GM21528 (cell line): ENCODE measurements around the gene EEF2KMT.
"Not testable (repeated sequence)": the region's sequence is repeated elsewhere in the genome, so short reads cannot be mapped to it uniquely, and the experiment has no call there.

ENCODE experiments used
- ATAC-seq: cut with Tn5 transposase; IDR thresholded peaks from one replicate; pipeline ENCODE4 v1.9.1; 2021; ENCODE audit warnings: mild to moderate bottlenecking, moderate library complexity; ENCODE audit not compliant: unreplicated experiment, low FRiP score

EEF2KMT gene, protein sequence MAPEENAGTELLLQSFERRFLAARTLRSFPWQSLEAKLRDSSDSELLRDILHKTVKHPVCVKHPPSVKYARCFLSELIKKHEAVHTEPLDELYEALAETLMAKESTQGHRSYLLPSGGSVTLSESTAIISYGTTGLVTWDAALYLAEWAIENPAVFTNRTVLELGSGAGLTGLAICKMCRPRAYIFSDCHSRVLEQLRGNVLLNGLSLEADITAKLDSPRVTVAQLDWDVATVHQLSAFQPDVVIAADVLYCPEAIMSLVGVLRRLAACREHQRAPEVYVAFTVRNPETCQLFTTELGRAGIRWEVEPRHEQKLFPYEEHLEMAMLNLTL

GRCh38 chr16:5097470-5098220, at the start of gene EEF2KMT:
Gene EEF2KMT (minus strand): TSS chr16:5097795. CDS start chr16:5097739, 56 bp downstream.
- ATAC-seq, result peak; percentile 100

DNA sequence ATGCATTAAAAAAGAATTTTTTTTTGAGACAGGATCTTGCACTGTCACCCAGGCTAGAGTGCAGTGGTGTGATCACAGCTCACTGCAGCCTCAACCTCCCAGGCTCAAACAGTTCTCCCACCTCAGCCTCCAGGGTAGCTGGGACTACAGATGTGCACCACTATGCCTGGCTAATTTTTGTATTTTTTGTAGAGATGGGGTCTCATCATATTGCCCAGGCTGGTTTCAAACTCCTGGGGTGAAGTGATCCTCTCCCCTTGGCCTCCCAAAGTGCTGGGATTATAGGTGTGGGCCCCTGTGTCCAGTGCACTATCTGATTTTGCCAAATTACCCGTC, 47.0 kb upstream of the EEF2KMT start:
- ATAC-seq, result not testable (repeated sequence)

- no peak for ATAC-seq
Observed at GRCh38 chr16:5143761-5144620, 46.4 kb upstream of the EEF2KMT start.

DNA sequence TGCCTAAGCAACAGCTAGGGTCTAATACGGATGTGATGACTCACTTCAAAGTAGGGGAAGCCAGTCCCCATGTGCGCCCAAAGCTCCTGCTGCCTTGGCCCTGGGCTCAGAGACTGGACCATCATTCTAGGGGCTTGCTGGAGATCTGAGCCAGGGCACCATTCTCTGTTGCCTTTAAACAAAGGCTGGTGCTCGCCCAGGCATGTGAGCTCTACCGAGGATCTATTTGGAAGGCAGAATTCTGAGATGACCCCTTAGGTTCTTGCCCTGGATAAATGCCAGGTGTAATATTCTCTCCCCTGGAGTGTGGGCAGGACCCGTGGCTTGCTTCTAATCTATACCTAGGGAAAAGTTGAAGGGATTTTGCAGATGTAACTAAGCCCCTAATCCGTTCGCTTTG, 42.6 kb upstream of the EEF2KMT start:
- not testable (repeated sequence) for ATAC-seq

DNA sequence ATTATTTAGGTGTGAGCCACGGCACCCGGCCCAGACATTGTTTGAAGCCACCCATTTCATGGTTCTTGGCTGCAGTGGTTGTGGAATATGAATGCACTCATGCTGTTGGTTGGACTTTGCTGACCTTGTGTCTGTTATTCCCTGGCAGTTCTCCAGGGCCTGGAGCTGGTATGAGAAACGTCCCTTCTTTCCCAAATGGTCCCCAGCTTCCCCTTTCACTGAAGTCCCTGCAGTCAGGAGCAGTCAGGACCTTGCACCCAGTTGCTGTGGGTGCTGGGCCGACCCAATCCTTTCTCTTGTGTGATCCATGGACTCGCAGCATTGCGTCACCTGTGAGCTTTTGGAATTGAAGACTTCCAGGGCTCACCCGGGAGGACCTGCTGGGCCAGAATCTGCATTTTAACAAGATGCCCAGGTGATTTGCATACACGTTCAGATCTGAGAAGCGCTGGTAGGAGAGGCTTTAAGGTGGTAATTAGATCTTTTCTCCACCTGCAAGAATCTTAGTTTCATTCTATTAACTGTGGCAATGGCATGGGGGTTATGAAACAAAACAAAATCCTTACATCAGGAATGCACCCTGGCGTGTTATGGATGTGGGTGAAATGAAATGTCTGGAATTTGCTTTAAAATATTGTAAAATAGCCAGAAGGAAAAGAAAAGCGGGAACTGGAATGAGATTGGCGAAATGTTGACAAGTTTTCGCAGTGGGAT, 37.3 kb upstream of the EEF2KMT start:
- not testable (repeated sequence) for ATAC-seq

GRCh38 chr16:5132915-5133600, 35.5 kb upstream of the EEF2KMT start:
- ATAC-seq, result not testable (repeated sequence)

GRCh38 chr16:5131467-5132004, 33.9 kb upstream of the EEF2KMT start:
- ATAC-seq, result not testable (repeated sequence)

GRCh38 chr16:5117300-5118087, 19.9 kb upstream of the EEF2KMT start:
- ATAC-seq, result not testable (repeated sequence)

- not testable (repeated sequence) for ATAC-seq
Observed at GRCh38 chr16:5116780-5117295, 19.2 kb upstream of the EEF2KMT start.

DNA sequence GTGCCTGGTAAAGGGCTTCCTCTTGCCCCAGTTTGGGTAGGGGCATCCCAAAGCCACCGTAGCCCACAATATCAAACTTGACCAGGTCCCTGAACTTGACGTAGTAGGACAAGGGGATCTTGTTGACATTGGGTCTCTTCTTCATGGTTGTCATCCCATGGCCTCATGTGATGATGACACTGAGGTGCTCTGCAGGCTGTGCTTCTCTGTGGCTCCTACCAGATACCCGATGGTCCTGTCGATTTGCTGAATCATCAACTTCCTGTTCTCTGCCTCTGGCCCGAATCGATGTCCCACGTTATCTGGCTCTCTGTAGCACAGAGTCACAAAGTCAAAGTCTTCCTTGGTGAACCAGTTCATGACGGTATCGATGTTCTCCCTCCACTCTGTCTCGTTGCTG, 13.3 kb upstream of the EEF2KMT start:
- not testable (repeated sequence) for ATAC-seq

GRCh38 chr16:5108505-5109158, 11.0 kb upstream of the EEF2KMT start:
- ATAC-seq, result no peak

GRCh38 chr16:5105039-5105438, 7.4 kb upstream of the EEF2KMT start:
- ATAC-seq, result not testable (repeated sequence)

DNA sequence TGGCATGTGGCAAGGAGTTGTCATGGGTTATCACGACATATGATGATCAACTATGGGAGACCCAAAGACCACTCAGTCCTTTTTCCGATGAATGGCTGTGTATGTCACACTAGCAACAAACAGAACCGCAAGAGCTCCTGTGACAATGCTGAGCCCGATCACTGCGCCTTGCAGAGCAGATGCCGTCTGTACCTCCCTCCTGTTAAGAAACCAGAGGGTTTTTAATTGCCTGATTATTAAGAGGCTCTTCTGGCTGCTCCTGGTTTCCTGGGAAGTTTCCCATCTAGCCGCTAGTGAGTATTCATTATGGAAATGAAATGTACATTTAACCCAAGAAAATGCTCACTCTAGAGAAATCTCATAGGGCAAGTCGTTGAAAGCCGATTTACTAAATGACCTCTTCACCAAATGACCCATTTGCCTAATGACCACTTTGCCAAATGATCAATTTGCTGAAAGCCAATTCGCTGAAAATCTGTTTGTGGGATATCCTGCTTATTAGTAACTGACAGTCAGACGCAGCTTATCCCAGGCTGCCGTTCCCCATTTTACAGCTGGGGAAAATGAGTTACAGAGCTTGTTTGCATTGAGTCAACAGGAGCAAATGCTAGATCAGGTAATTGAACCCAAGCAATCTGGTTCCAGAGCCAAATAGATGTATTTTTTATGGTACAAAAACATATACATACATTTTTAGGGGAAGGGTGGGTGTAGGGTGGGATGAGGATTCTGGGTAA, 5.9 kb upstream of the EEF2KMT start:
- not testable (repeated sequence) for ATAC-seq

DNA sequence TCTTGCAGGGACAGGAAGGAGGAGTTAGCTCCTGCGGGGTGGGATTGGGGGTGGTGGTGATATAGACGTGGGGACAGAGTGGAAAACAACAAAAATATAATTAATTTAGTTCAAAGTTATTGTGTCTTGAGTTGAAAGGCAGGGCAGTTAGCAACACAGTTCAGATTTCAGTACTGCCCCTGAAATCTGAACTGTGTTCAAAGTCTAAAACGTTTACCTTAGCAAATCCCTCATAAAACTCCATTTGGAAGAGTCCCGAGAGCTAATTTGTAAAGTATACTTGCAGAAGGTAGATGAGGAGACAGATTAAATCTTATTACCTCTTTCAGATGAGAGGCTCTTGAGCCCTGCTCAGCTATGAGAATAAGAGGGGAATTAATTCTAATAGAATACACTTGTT, 1.6 kb upstream of the EEF2KMT start:
- ATAC-seq, result not testable (repeated sequence)

- not testable (repeated sequence) for ATAC-seq
Observed at GRCh38 chr16:5098221-5099159, 895 bp upstream of the EEF2KMT start.

GRCh38 chr16:5097061-5097469, 530 bp downstream of the EEF2KMT start:
- ATAC-seq, result not testable (repeated sequence)
